K562 (cell line): ENCODE data around the gene RBKS. TPM values are rescaled to one million over a fixed set of nuclear protein-coding genes. Genes with fewer than 3 reads are reported as not detected.
A peak's percentile ranks its signal among the peaks of the same experiment; 100 is the strongest.

Experiments
- ATAC-seq: fragments of 200-7000 bp; cut with Tn5 transposase; 3 replicates; pipeline ENCODE4 v1.9.1; 2020; ENCODE audit warnings: moderate library complexity
- BruUV-seq: library from RNA; stranded (reverse); fragments of 400-500 nt; replicated peaks from 2 replicates; lab custom pipeline; 2021; lab: Mats Ljungman, UMichigan
- CTCF ChIA-PET: fragments of 300-600 bp; formaldehyde crosslinking; extraction: SDS; loops from one replicate; lab custom pipeline; 2021; ENCODE audit warnings: low intra/inter-chr PET ratio; lab: Yijun Ruan, JAX
- POLR2A ChIA-PET: fragments of 300-600, 350-650 bp; sonication (Branson Sonifier 250); formaldehyde crosslinking; extraction: SDS; loops from one replicate; lab custom pipeline; 2021; ENCODE audit warnings: antibody characterized with exemption, inconsistent platforms; lab: Yijun Ruan, JAX
- DNase-seq, 4 experiments: peaks; one replicate each; pipeline versions ENCODE4 v3.0.0 to v3.0.0-alpha.2; 2011 to 2018; ENCODE audit warnings: low spot score in 3 of 4, mixed read lengths in 3 of 4; ENCODE audit errors: extremely low read depth in 1 of 4
- FAIRE-seq: peaks from 2 replicates; lab custom pipeline; 2011; peaks lifted over from hg19 to GRCh38; lab: Jason Lieb, UNC
- H2AFZ ChIP-seq: 2 replicates; pipeline ENCODE4 v1.6.0; 2011; ENCODE audit warnings: low read depth, low read length, control low read depth, inconsistent platforms
- H3K27ac ChIP-seq: fragments of 200-600 bp; 3 replicates; pipeline ENCODE4 v1.8.0; 2011; ENCODE audit warnings: low read depth, mild to moderate bottlenecking, control low read depth, inconsistent platforms, low read length, moderate library complexity, mixed read lengths; ENCODE audit errors: extremely low read depth
- H3K27me3 ChIP-seq, 2 experiments: fragments of 300-600 bp in 1 of 2; 2 replicates in 1 of 2; 3 replicates in 1 of 2; pipeline versions ENCODE4 v1.6.0 to v1.8.0; 2011; ENCODE audit warnings: inconsistent platforms in 2 of 2, low read length in 2 of 2, mild to moderate bottlenecking in 1 of 2, mixed read lengths in 1 of 2, moderate library complexity in 1 of 2; ENCODE audit not compliant: control insufficient read depth in 2 of 2, insufficient read depth in 2 of 2
- H3K36me3 ChIP-seq: fragments of 300-600 bp; 3 replicates; pipeline ENCODE4 v1.8.0; 2011; ENCODE audit warnings: mild to moderate bottlenecking, low read length, inconsistent platforms; ENCODE audit not compliant: control insufficient read depth, insufficient read depth
- H3K4me1 ChIP-seq, 2 experiments: fragments of 200-600 bp in 1 of 2; replicated peaks in 1 of 2; 2 replicates in 1 of 2; 3 replicates in 1 of 2; pipeline versions ENCODE4 v1.5.1 to v1.8.0; 2011; ENCODE audit warnings: inconsistent platforms in 2 of 2, low read length in 2 of 2, mild to moderate bottlenecking in 1 of 2, mixed read lengths in 1 of 2, moderate library complexity in 1 of 2; ENCODE audit not compliant: control insufficient read depth in 2 of 2, insufficient read depth in 2 of 2
- H3K4me2 ChIP-seq: 2 replicates; pipeline ENCODE4 v1.6.1; 2011; ENCODE audit warnings: low read length, control low read depth, inconsistent platforms, mixed read lengths; ENCODE audit not compliant: insufficient read depth
- H3K4me3 ChIP-seq: fragments of 200-600 bp; sonication (generic), shearing (Covaris generic); 2 replicates; pipeline ENCODE4 v1.5.1; 2016; ENCODE audit warnings: control low read depth, inconsistent platforms
- H3K79me2 ChIP-seq: fragments of 200-600 bp; 3 replicates; pipeline ENCODE4 v1.8.0; 2011; ENCODE audit warnings: low read length, inconsistent platforms; ENCODE audit not compliant: control insufficient read depth, insufficient read depth
- H3K9ac ChIP-seq, 2 experiments: 2 replicates each; pipeline versions ENCODE4 v1.6.0 to v1.6.1; 2011; ENCODE audit warnings: low read depth in 2 of 2, low read length in 2 of 2, control low read depth in 1 of 2, inconsistent platforms in 1 of 2, mild to moderate bottlenecking in 1 of 2, mixed read lengths in 1 of 2; ENCODE audit not compliant: insufficient read depth in 1 of 2
- H3K9me1 ChIP-seq: one replicate; pipeline ENCODE4 v1.6.0; 2011; ENCODE audit warnings: inconsistent platforms, mild to moderate bottlenecking, low read length, moderate library complexity; ENCODE audit not compliant: control insufficient read depth, insufficient read depth
- H3K9me3 ChIP-seq: replicated peaks from 2 replicates; pipeline ENCODE4 v1.5.1; 2011; ENCODE audit warnings: low read depth, low read length, inconsistent platforms; ENCODE audit not compliant: control insufficient read depth, insufficient read depth
- H4K20me1 ChIP-seq: replicated peaks from 2 replicates; pipeline ENCODE4 v1.6.1; 2011; ENCODE audit warnings: low read length, inconsistent platforms, mixed read lengths; ENCODE audit not compliant: control insufficient read depth, insufficient read depth
- CREB3L1 ChIP-seq: fragments of 450-650 bp; IDR thresholded peaks from 2 replicates; pipeline ENCODE4 v1.6.1; 2014; ENCODE audit warnings: low read depth, mild to moderate bottlenecking, moderate library complexity, borderline replicate concordance
- CTBP1 ChIP-seq: fragments of 450-650 bp; IDR thresholded peaks from 2 replicates; pipeline ENCODE4 v1.6.1; 2016; ENCODE audit warnings: borderline replicate concordance
- L3MBTL2 ChIP-seq: fragments of 450-650 bp; IDR thresholded peaks from 2 replicates; pipeline ENCODE4 v1.6.1; 2016; ENCODE audit warnings: mild to moderate bottlenecking, moderate library complexity
- MYC ChIP-seq, 2 experiments: fragments of 250-450 bp in 1 of 2; sonication (Bioruptor Pico) in 1 of 2; IDR thresholded peaks; 2 replicates each; pipeline versions ENCODE4 v1.5.1 to v1.6.1; 2012 to 2021; ENCODE audit warnings: low read depth in 2 of 2, borderline replicate concordance in 1 of 2, improper control_type of control experiment in 1 of 2, low read length in 1 of 2, mild to moderate bottlenecking in 1 of 2, moderate library complexity in 1 of 2
- NRF1 ChIP-seq, 2 experiments: fragments of 450-650 bp; IDR thresholded peaks in 1 of 2; conservative IDR thresholded peaks in 1 of 2; 2 replicates each; pipeline ENCODE4 v1.6.1; 2014; ENCODE audit warnings: mild to moderate bottlenecking in 2 of 2
- PHF8 ChIP-seq: fragments of 200-600 bp; sonication (generic); IDR thresholded peaks from 2 replicates; pipeline ENCODE4 v1.6.1; 2012; ENCODE audit warnings: mixed run types, mild to moderate bottlenecking, inconsistent platforms, low read length, moderate library complexity, borderline replicate concordance
- RAD51 ChIP-seq: fragments of 450-650 bp; IDR thresholded peaks from 2 replicates; pipeline ENCODE4 v1.7.1; 2016; ENCODE audit warnings: low read depth, mild to moderate bottlenecking, borderline replicate concordance
- RCOR1 ChIP-seq, 2 experiments: IDR thresholded peaks; 2 replicates each; pipeline ENCODE4 v1.6.1; 2012; ENCODE audit warnings: low read depth in 2 of 2, low read length in 2 of 2, borderline replicate concordance in 1 of 2, improper control_type of control experiment in 1 of 2
- TEAD4 ChIP-seq, 2 experiments: sonication (generic) in 1 of 2; formaldehyde crosslinking in 1 of 2; IDR thresholded peaks; 2 replicates each; pipeline versions ENCODE4 v1.6.1 to v1.8.0; 2012 to 2022; ENCODE audit warnings: borderline replicate concordance in 1 of 2, inconsistent platforms in 1 of 2, low read length in 1 of 2, mild to moderate bottlenecking in 1 of 2, missing genetic modification reagents in 1 of 2
- ZBTB2 ChIP-seq: fragments of 450-650 bp; IDR thresholded peaks from 2 replicates; pipeline ENCODE4 v1.6.1; 2016; ENCODE audit warnings: antibody characterized with exemption
- ZBTB33 ChIP-seq: sonication (generic); formaldehyde crosslinking; IDR thresholded peaks from 2 replicates; pipeline ENCODE4 v1.8.1; 2023; ENCODE audit warnings: mild to moderate bottlenecking, missing genetic modification reagents
- ZNF639 ChIP-seq, 2 experiments: fragments of 200-800 bp in 1 of 2; sonication (Bioruptor generic) in 1 of 2; sonication (generic) in 1 of 2; formaldehyde crosslinking in 1 of 2; IDR thresholded peaks in 1 of 2; conservative IDR thresholded peaks in 1 of 2; 2 replicates each; pipeline versions ENCODE4 v1.5.0 to v1.6.1; 2016 to 2020; ENCODE audit warnings: missing compliant biosample characterization in 1 of 2, missing genetic modification characterization in 1 of 2, missing genetic modification reagents in 1 of 2
- WGBS: fragments of 100-300 bp; shearing (Covaris generic); methylation state at CpG from one replicate; pipeline ENCODE4 v1.1.6; 2016; ENCODE audit warnings: low coverage, mixed read lengths; ENCODE audit not compliant: insufficient coverage; ENCODE audit errors: missing lambda C conversion rate; 5-methylcytosine and 5-hydroxymethylcytosine counted together
- in situ Hi-C: fragments of 300-500 bp; cut with MboI; formaldehyde crosslinking; loops from 4 replicates; pipeline ENCODE4 v1.15.0; 2018; ENCODE audit warnings: inconsistent platforms, mixed read lengths
- intact Hi-C: fragments of 100-400 bp; cut with micrococcal nuclease; formaldehyde crosslinking; loops from 2 replicates; pipeline ENCODE4 v1.14.2; 2022
- polyA plus RNA-seq, 8 experiments: library from polyadenylated mRNA; depleted of rRNA in 4 of 8; stranded (reverse) in 5 of 8; unstranded in 3 of 8; fragments of >200 nt; fragmentation: Nextera tagmentation in 2 of 8; fragmentation: Illumina TruSeq in 1 of 8; extraction: Ambion mirVana in 2 of 8; extraction: Trizol in 1 of 8; gene quantifications; 2 replicates each; pipeline versions ENCODE4 v1.2.1 to v1.2.3, GENCODE V29; 2011 to 2014; ENCODE audit warnings: inconsistent platforms in 1 of 8, missing spikeins in 1 of 8
- total RNA-seq, 7 experiments: library from RNA; depleted of rRNA in 6 of 7; stranded (reverse); fragments of >200 nt in 6 of 7; fragmentation: Illumina TruSeq in 2 of 7; extraction: Trizol in 2 of 7; gene quantifications; 2 replicates each; pipeline versions ENCODE4 v1.2.1 to v1.2.3, GENCODE V29; 2011 to 2021; ENCODE audit warnings: low replicate concordance in 1 of 7

RBKS gene
- total and polyA plus RNA-seq, 9 of the 15 experiments (the other 6 are each of a cell fraction or from before 2014, with no cell fraction given), result 0.06 to 0.39 (median 0.19) TPM

- H4K20me1 ChIP-seq, result no peaks in the 10 kb centered on the region
- no peak overlapping the region; the same call in 2 of the 3 replicates for H3K27ac ChIP-seq
- in situ Hi-C loops, result no loop called here
- 0 out of 2 replicates have a peak, but pooled peaks have one; percentile 9 for TF ChIP-seq CTBP1
- peak; percentile 92 to 93 for TF ChIP-seq NRF1 (conservative IDR thresholded peaks at IDR 0.05 in 1 of 2, IDR thresholded peaks at IDR 0.05 in 1 of 2)
- TF ChIP-seq ZNF639 (CRISPR knock-in tag; conservative IDR thresholded peaks at IDR 0.05 in 1 of 2, IDR thresholded peaks at IDR 0.05 in 1 of 2), result peak in 1 of 2 experiments; percentile 44; a peak in 1 of 4 replicates
- peak; percentile 53; the same call in 1 of the 2 replicates for TF ChIP-seq RAD51
- TF ChIP-seq TEAD4 (IDR thresholded peaks at IDR 0.05; ENCODE audit: low read length), result peak; percentile 43; the same call in 1 of the 2 replicates
- no peak for TF ChIP-seq TEAD4 (CRISPR knock-in tag; IDR thresholded peaks at IDR 0.05; ENCODE audit: borderline replicate concordance)
- peak; percentile 86; the same call in 1 of the 2 replicates for TF ChIP-seq ZBTB2
- no peak for TF ChIP-seq RCOR1 (IDR thresholded peaks at IDR 0.05; ENCODE audit: borderline replicate concordance in 1 of 2, low read depth in 2 of 2, low read length in 2 of 2)
- TF ChIP-seq PHF8, result 0 out of 2 replicates have a peak, but pooled peaks have one; percentile 13
- 0 out of 2 replicates have a peak, but pooled peaks have one; percentile 21 for TF ChIP-seq MYC (IDR thresholded peaks at IDR 0.05; ENCODE audit: low read depth, low read length)
- TF ChIP-seq MYC (CRISPR knock-in tag; IDR thresholded peaks at IDR 0.05; ENCODE audit: borderline replicate concordance, low read depth), result no peak
- TF ChIP-seq L3MBTL2, result peak; percentile 81
- peak; percentile 66 for TF ChIP-seq ZBTB33 (CRISPR knock-in tag)
- TF ChIP-seq CREB3L1, result peak; percentile 26; the same call in 1 of the 2 replicates
Observed at GRCh38 chr2:27765621-27766286, 124.4 kb downstream of the RBKS start.

More at GRCh38 chr2:27765621-27766286, 124.4 kb downstream of the RBKS start:
- Histone ChIP-seq H3K36me3 (no peaks in the 10 kb centered on the region), H2AFZ (peak overlapping the region; percentile 99), H3K4me1 (peaks cover 9 to 11% of the 10 kb centered on the region in 2 experiments; a peak in 4 of 5 replicates), H3K9me3 (no peaks in the 10 kb centered on the region), H3K27me3 (peaks cover 0 to 10% of the 10 kb centered on the region in 2 experiments; a peak in 2 of 5 replicates), H3K4me3 (no peak overlapping the region), H3K9me1 (no peaks in the 10 kb centered on the region), H3K9ac (peak overlapping the region; percentile 39 to 54; a peak in 3 of 4 replicates), H3K79me2 (no peaks in the 10 kb centered on the region), H3K4me2 (peak overlapping the region; percentile 77)
- ChIA-PET CTCF (no interaction called here), POLR2A (interaction anchor here (1.1 kb wide), 1 partner anchor 13 kb away, joined by 7 read pairs; no protein-coding TSS in a partner anchor)
- ATAC-seq (peak; percentile 76), DNase-seq (peak; percentile 54 to 71 (median 66)), FAIRE-seq (peak; percentile 55)
- 21% methylated on average over 29 of the region's 29 CpGs for WGBS
- no TSS peak for BruUV-seq
- intact Hi-C loops, result no loop called here
